ENCODE data around the gene BAG5.

BAG5 gene

GRCh38 chr14:103594265-103594664, 31.8 kb upstream of the BAG5 start:
- H3K9ac ChIP-seq (ENCODE audit: low read depth, low read length, poor library complexity): no peak overlapping the region
- H3K4me1 ChIP-seq (ENCODE audit: control insufficient read depth in 2 of 2, insufficient read depth in 1 of 2, low read depth in 1 of 2, low read length in 2 of 2): peaks cover 7 to 13% of the 10 kb centered on the region in 2 donors
- no peak overlapping the region for H4K91ac ChIP-seq (ENCODE audit: low read depth, low read length, poor library complexity)
- H2BK15ac ChIP-seq (ENCODE audit: low read length): no peak overlapping the region
- H2AK5ac ChIP-seq (ENCODE audit: low read depth, low read length): no peak overlapping the region
- H2AFZ ChIP-seq (ENCODE audit: low read length): peak overlapping the region; percentile 70
- no peak overlapping the region for H2BK12ac ChIP-seq (ENCODE audit: low read length)
- H3K27me3 ChIP-seq (ENCODE audit: control insufficient read depth in 3 of 3, insufficient read depth in 3 of 3, low read depth in 1 of 3, low read length in 3 of 3): no peaks in the 10 kb centered on the region
- DNase-seq (ENCODE audit: low spot score): peak; percentile 71
- peak overlapping the region; percentile 83 for H3K18ac ChIP-seq (ENCODE audit: low read length)
- no peak overlapping the region for H4K8ac ChIP-seq (ENCODE audit: low read depth, low read length)
- H3K36me3 ChIP-seq (replicated peaks in 1 of 2; ENCODE audit: control insufficient read depth in 2 of 2, insufficient read depth in 2 of 2, low read length in 2 of 2): peaks cover 5 to 26% of the 10 kb centered on the region in 2 donors
- WGBS, 2 donors (ENCODE audit: extremely low coverage in 2 of 2, insufficient read length in 2 of 2, insufficient replicate concordance in 1 of 2): no CpG with 5 or more reads among the region's 11 CpGs
- no peak overlapping the region for H3K14ac ChIP-seq (ENCODE audit: low read length)
- H3K9me3 ChIP-seq (replicated peaks in 1 of 2; ENCODE audit: control insufficient read depth in 2 of 2, insufficient read depth in 1 of 2, low read depth in 1 of 2, low read length in 2 of 2): no peaks in the 10 kb centered on the region
- H3K4me2 ChIP-seq (ENCODE audit: insufficient read depth, low read length, poor library complexity, severe bottlenecking): no peak overlapping the region
- H2BK5ac ChIP-seq (ENCODE audit: low read length): no peak overlapping the region
- H3K23ac ChIP-seq (ENCODE audit: low read depth, low read length, poor library complexity): no peak overlapping the region
- no peak overlapping the region for H2BK120ac ChIP-seq (ENCODE audit: low read depth, low read length)
- H3K4me3 ChIP-seq (ENCODE audit: low read length in 2 of 2): peak overlapping the region in 1 of 2 donors; percentile 16
- H3K27ac ChIP-seq (replicated peaks; ENCODE audit: low read length): peak overlapping the region; percentile 97
- no peak overlapping the region for H3K4ac ChIP-seq (ENCODE audit: low read length)
- no peaks in the 10 kb centered on the region for H3K79me1 ChIP-seq (ENCODE audit: low read depth, low read length)

DNA sequence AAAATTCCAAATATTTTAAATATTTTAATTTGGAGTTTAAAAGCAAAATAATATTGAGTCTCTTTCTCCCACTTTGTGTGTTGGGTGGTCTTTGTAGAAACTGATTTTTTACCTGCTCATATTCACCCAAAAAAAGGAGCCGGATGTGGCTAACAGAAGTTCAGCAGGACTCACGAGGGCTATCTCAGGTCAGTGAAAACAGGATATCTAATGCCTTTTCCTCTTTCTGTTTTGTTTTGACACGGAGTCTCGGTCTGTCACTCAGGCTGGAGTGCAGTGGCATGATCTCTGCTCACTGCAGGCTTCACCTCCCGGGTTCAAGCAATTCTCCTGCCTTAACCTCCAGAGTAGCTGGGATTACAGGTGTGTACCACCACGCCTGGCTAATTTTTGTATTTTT, 31.1 kb upstream of the BAG5 start:
- Histone ChIP-seq H3K4ac (ENCODE audit: low read length) (no peak overlapping the region), H3K9me3 (replicated peaks in 1 of 2; ENCODE audit: control insufficient read depth in 2 of 2, insufficient read depth in 1 of 2, low read depth in 1 of 2, low read length in 2 of 2) (no peaks in the 10 kb centered on the region), H2BK15ac (ENCODE audit: low read length) (no peak overlapping the region), H4K8ac (ENCODE audit: low read depth, low read length) (no peak overlapping the region), H3K36me3 (replicated peaks in 1 of 2; ENCODE audit: control insufficient read depth in 2 of 2, insufficient read depth in 2 of 2, low read length in 2 of 2) (peaks cover 9 to 33% of the 10 kb centered on the region in 2 donors), H3K18ac (ENCODE audit: low read length) (no peak overlapping the region), H2BK120ac (ENCODE audit: low read depth, low read length) (no peak overlapping the region), H2AK5ac (ENCODE audit: low read depth, low read length) (no peak overlapping the region), H3K27ac (replicated peaks; ENCODE audit: low read length) (peak overlapping the region; percentile 97), H3K4me1 (ENCODE audit: control insufficient read depth in 2 of 2, insufficient read depth in 1 of 2, low read depth in 1 of 2, low read length in 2 of 2) (peaks cover 7 to 13% of the 10 kb centered on the region in 2 donors), H2BK5ac (ENCODE audit: low read length) (no peak overlapping the region), H3K27me3 (ENCODE audit: control insufficient read depth in 3 of 3, insufficient read depth in 3 of 3, low read depth in 1 of 3, low read length in 3 of 3) (no peaks in the 10 kb centered on the region), H3K4me2 (ENCODE audit: insufficient read depth, low read length, poor library complexity, severe bottlenecking) (no peak overlapping the region), H3K9ac (ENCODE audit: low read depth, low read length, poor library complexity) (no peak overlapping the region), H2BK12ac (ENCODE audit: low read length) (no peak overlapping the region), H3K23ac (ENCODE audit: low read depth, low read length, poor library complexity) (no peak overlapping the region), H4K91ac (ENCODE audit: low read depth, low read length, poor library complexity) (no peak overlapping the region), H3K14ac (ENCODE audit: low read length) (no peak overlapping the region), H2AFZ (ENCODE audit: low read length) (no peak overlapping the region), H3K79me1 (ENCODE audit: low read depth, low read length) (no peaks in the 10 kb centered on the region), H3K4me3 (ENCODE audit: low read length in 2 of 2) (no peak overlapping the region)
- no peak for DNase-seq (ENCODE audit: low spot score)
- no CpG with 5 or more reads among the region's 6 CpGs for WGBS, 2 donors (ENCODE audit: extremely low coverage in 2 of 2, insufficient read length in 2 of 2, insufficient replicate concordance in 1 of 2)

- Histone ChIP-seq H3K23ac (ENCODE audit: low read depth, low read length, poor library complexity) (no peak overlapping the region), H2BK120ac (ENCODE audit: low read depth, low read length) (no peak overlapping the region), H3K27ac (replicated peaks; ENCODE audit: low read length) (no peak overlapping the region), H4K91ac (ENCODE audit: low read depth, low read length, poor library complexity) (no peak overlapping the region), H3K4me3 (ENCODE audit: low read length in 2 of 2) (no peak overlapping the region), H2BK5ac (ENCODE audit: low read length) (no peak overlapping the region), H3K4me1 (ENCODE audit: control insufficient read depth in 2 of 2, insufficient read depth in 1 of 2, low read depth in 1 of 2, low read length in 2 of 2) (no peaks in the 10 kb centered on the region), H4K8ac (ENCODE audit: low read depth, low read length) (no peak overlapping the region), H3K27me3 (ENCODE audit: control insufficient read depth in 3 of 3, insufficient read depth in 3 of 3, low read depth in 1 of 3, low read length in 3 of 3) (no peaks in the 10 kb centered on the region), H3K79me1 (ENCODE audit: low read depth, low read length) (peaks cover 3% of the 10 kb centered on the region), H3K18ac (ENCODE audit: low read length) (no peak overlapping the region), H3K14ac (ENCODE audit: low read length) (no peak overlapping the region), H2AFZ (ENCODE audit: low read length) (no peak overlapping the region), H3K4me2 (ENCODE audit: insufficient read depth, low read length, poor library complexity, severe bottlenecking) (no peak overlapping the region), H2BK15ac (ENCODE audit: low read length) (no peak overlapping the region), H3K9ac (ENCODE audit: low read depth, low read length, poor library complexity) (no peak overlapping the region), H2AK5ac (ENCODE audit: low read depth, low read length) (no peak overlapping the region), H2BK12ac (ENCODE audit: low read length) (no peak overlapping the region), H3K36me3 (replicated peaks in 1 of 2; ENCODE audit: control insufficient read depth in 2 of 2, insufficient read depth in 2 of 2, low read length in 2 of 2) (peaks cover 4 to 58% of the 10 kb centered on the region in 2 donors), H3K9me3 (replicated peaks in 1 of 2; ENCODE audit: control insufficient read depth in 2 of 2, insufficient read depth in 1 of 2, low read depth in 1 of 2, low read length in 2 of 2) (no peaks in the 10 kb centered on the region), H3K4ac (ENCODE audit: low read length) (no peak overlapping the region)
- WGBS, 2 donors (ENCODE audit: extremely low coverage in 2 of 2, insufficient read length in 2 of 2, insufficient replicate concordance in 1 of 2): no CpG with 5 or more reads among the region's 11 CpGs
- no peak for DNase-seq (ENCODE audit: low spot score)
These were observed 22.0 kb upstream of the BAG5 start for GRCh38 chr14:103584326-103584915.

- peak overlapping the region; percentile 4 for H3K4ac ChIP-seq (ENCODE audit: low read length)
- no peak overlapping the region for H2BK12ac ChIP-seq (ENCODE audit: low read length)
- no peak overlapping the region for H3K14ac ChIP-seq (ENCODE audit: low read length)
- no peaks in the 10 kb centered on the region for H3K4me1 ChIP-seq (ENCODE audit: control insufficient read depth in 2 of 2, insufficient read depth in 1 of 2, low read depth in 1 of 2, low read length in 2 of 2)
- H3K9ac ChIP-seq (ENCODE audit: low read depth, low read length, poor library complexity): no peak overlapping the region
- no peak for DNase-seq (ENCODE audit: low spot score)
- no peaks in the 10 kb centered on the region for H3K27me3 ChIP-seq (ENCODE audit: control insufficient read depth in 3 of 3, insufficient read depth in 3 of 3, low read depth in 1 of 3, low read length in 3 of 3)
- H3K36me3 ChIP-seq (replicated peaks in 1 of 2; ENCODE audit: control insufficient read depth in 2 of 2, insufficient read depth in 2 of 2, low read length in 2 of 2): peaks cover 7 to 60% of the 10 kb centered on the region in 2 donors
- no peaks in the 10 kb centered on the region for H3K9me3 ChIP-seq (replicated peaks in 1 of 2; ENCODE audit: control insufficient read depth in 2 of 2, insufficient read depth in 1 of 2, low read depth in 1 of 2, low read length in 2 of 2)
- H3K18ac ChIP-seq (ENCODE audit: low read length): peak overlapping the region; percentile 35
- no CpG with 5 or more reads among the region's 26 CpGs for WGBS, 2 donors (ENCODE audit: extremely low coverage in 2 of 2, insufficient read length in 2 of 2, insufficient replicate concordance in 1 of 2)
- no peak overlapping the region for H4K91ac ChIP-seq (ENCODE audit: low read depth, low read length, poor library complexity)
- no peak overlapping the region for H3K27ac ChIP-seq (replicated peaks; ENCODE audit: low read length)
- H2BK15ac ChIP-seq (ENCODE audit: low read length): no peak overlapping the region
- no peak overlapping the region for H3K4me2 ChIP-seq (ENCODE audit: insufficient read depth, low read length, poor library complexity, severe bottlenecking)
- H3K79me1 ChIP-seq (ENCODE audit: low read depth, low read length): peaks cover 8% of the 10 kb centered on the region
- no peak overlapping the region for H2AK5ac ChIP-seq (ENCODE audit: low read depth, low read length)
- H3K4me3 ChIP-seq (ENCODE audit: low read length in 2 of 2): peak overlapping the region in 1 of 2 donors; percentile 33
- no peak overlapping the region for H2BK5ac ChIP-seq (ENCODE audit: low read length)
- H4K8ac ChIP-seq (ENCODE audit: low read depth, low read length): peak overlapping the region; percentile 92
- H2AFZ ChIP-seq (ENCODE audit: low read length): no peak overlapping the region
- H3K23ac ChIP-seq (ENCODE audit: low read depth, low read length, poor library complexity): peak overlapping the region; percentile 60
- no peak overlapping the region for H2BK120ac ChIP-seq (ENCODE audit: low read depth, low read length)
These were observed 19.7 kb upstream of the BAG5 start for GRCh38 chr14:103581954-103582703.

Measured in neuronal stem cell (in vitro differentiated cells).